SU-DHL-6 (cell line): ENCODE data around the gene CLCNKB.

ENCODE experiments used
- H2AFZ ChIP-seq: fragments of 200-600 bp; sonication (generic); 2 replicates; pipeline ENCODE4 v1.6.1; 2014; ENCODE audit warnings: low read depth, mild to moderate bottlenecking, moderate library complexity, mixed read lengths, antibody characterized with exemption, low read length; ENCODE audit not compliant: severe bottlenecking
- H3F3A ChIP-seq: fragments of 200-600 bp; shearing (Covaris generic); 2 replicates; pipeline ENCODE4 v1.6.0; 2016; ENCODE audit warnings: antibody characterized with exemption, mild to moderate bottlenecking; ENCODE audit not compliant: insufficient read depth
- H3K27ac ChIP-seq: fragments of 200-600 bp; sonication (generic); 2 replicates; pipeline ENCODE4 v1.5.1; 2016; ENCODE audit warnings: low read depth, mild to moderate bottlenecking, low read length, moderate library complexity, mixed read lengths
- H3K27me3 ChIP-seq: fragments of 200-600 bp; sonication (generic), shearing (Covaris generic); 2 replicates; pipeline ENCODE4 v1.6.0; 2014; ENCODE audit warnings: mild to moderate bottlenecking, low read length
- H3K36me3 ChIP-seq: fragments of 200-600 bp; sonication (generic); 2 replicates; pipeline ENCODE4 v1.6.1; 2014; ENCODE audit warnings: mild to moderate bottlenecking, low read length, mixed read lengths
- H3K4me2 ChIP-seq: fragments of 300-600, 200-600 bp; shearing (Covaris generic), sonication (generic); 2 replicates; pipeline ENCODE4 v1.6.0; 2014; ENCODE audit warnings: low read length, low read depth, mild to moderate bottlenecking; ENCODE audit not compliant: poor library complexity, severe bottlenecking
- H3K4me3 ChIP-seq: fragments of 200-600 bp; sonication (generic); 2 replicates; pipeline ENCODE4 v1.5.1; 2014; ENCODE audit warnings: antibody characterized with exemption, low read length, mild to moderate bottlenecking, mixed read lengths; ENCODE audit not compliant: insufficient read depth, poor library complexity, severe bottlenecking
- H3K79me2 ChIP-seq: fragments of 200-600 bp; sonication (generic); 2 replicates; pipeline ENCODE4 v1.6.1; 2014; ENCODE audit warnings: mild to moderate bottlenecking, low read length, moderate library complexity; ENCODE audit not compliant: insufficient read depth
- H3K9ac ChIP-seq: fragments of 200-600 bp; sonication (generic); 2 replicates; pipeline ENCODE4 v1.7.0; 2014; ENCODE audit warnings: mild to moderate bottlenecking, low read length
- H3K9me2 ChIP-seq: fragments of 200-600 bp; sonication (generic); replicated peaks from 2 replicates; pipeline ENCODE4 v1.6.1; 2014; ENCODE audit warnings: low read length; ENCODE audit not compliant: insufficient read depth
- H3K9me3 ChIP-seq: fragments of 200-600 bp; sonication (generic); 2 replicates; pipeline ENCODE4 v1.6.1; 2014; ENCODE audit warnings: low read length, mixed read lengths; ENCODE audit not compliant: insufficient read depth
- H4K20me1 ChIP-seq: fragments of 200-600 bp; sonication (generic); 2 replicates; pipeline ENCODE4 v1.6.1; 2014; ENCODE audit warnings: low read depth, mild to moderate bottlenecking, antibody characterized with exemption, low read length, moderate library complexity, mixed read lengths
- EZH2phosphoT487 ChIP-seq: fragments of 200-600 bp; sonication (generic), shearing (Covaris generic); conservative IDR thresholded peaks from 2 replicates; pipeline ENCODE4 v1.6.1; 2018; ENCODE audit warnings: mild to moderate bottlenecking, antibody characterized with exemption, low read length, moderate library complexity, mixed read lengths
- TF ChIP-seq, protein P1 (sequence below): fragments of 200-600 bp; sonication (generic); IDR thresholded peaks from one replicate; pipeline ENCODE4 v1.5.1; 2017; ENCODE audit warnings: antibody characterized with exemption, mild to moderate bottlenecking, low read length, moderate library complexity; ENCODE audit not compliant: insufficient read depth, poor library complexity, severe bottlenecking

The CLCNKB gene

DNA sequence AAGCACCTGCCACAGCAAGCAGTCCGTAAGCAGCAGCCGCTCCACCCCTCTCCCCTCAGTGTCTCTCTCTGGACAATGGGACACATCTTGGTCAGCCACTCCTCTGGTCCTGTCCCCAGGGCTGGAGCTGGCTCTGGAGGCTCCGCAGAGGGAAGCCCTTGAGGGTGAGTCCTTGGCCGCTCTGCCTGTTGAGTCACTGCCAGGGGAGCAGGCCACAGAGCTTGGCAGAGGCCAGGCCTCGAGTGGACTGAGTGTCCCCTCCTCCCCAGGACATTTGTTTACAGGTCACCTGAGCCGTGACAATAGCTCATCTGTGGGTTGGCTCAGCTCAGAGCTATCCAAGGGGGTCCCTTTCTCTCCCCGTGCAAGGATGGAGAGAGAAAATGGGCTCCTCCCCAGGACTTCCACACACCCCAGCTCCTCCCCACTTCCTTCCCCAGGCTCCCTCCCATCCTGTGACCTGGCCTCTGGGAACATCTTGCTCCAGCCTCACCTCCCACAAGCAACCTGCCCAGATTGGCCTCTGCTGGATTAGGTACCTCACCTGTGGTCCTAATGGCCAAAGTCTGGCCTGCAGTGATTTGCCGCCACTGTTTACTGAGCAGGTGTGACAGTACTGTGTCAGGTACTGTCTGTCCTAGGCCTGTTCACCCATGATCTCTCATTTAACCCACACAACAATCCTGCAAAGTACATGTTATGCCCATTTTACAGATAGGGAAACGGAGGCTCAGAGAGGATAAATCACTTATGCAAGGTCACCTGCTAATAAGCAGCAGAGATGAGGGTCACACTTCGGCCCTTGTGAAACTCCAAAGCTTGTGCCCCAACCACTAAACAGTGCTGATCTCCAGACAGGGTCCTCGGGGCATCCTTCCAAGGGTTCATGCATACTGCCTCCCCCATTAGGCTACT is 25.0 kb downstream of the CLCNKB start:
- Histone ChIP-seq H3F3A (no peaks in the 10 kb centered on the region), H4K20me1 (no peaks in the 10 kb centered on the region), H3K79me2 (no peaks in the 10 kb centered on the region), H3K9me2 (no peaks in the 10 kb centered on the region), H3K9ac (no peak overlapping the region), H2AFZ (no peak overlapping the region), H3K36me3 (no peaks in the 10 kb centered on the region), H3K27me3 (no peaks in the 10 kb centered on the region), H3K4me3 (no peak overlapping the region), H3K27ac (no peak overlapping the region), H3K9me3 (no peaks in the 10 kb centered on the region), H3K4me2 (no peak overlapping the region)
- no peak for TF ChIP-seq EZH2phosphoT487
- TF ChIP-seq, protein P1, sequence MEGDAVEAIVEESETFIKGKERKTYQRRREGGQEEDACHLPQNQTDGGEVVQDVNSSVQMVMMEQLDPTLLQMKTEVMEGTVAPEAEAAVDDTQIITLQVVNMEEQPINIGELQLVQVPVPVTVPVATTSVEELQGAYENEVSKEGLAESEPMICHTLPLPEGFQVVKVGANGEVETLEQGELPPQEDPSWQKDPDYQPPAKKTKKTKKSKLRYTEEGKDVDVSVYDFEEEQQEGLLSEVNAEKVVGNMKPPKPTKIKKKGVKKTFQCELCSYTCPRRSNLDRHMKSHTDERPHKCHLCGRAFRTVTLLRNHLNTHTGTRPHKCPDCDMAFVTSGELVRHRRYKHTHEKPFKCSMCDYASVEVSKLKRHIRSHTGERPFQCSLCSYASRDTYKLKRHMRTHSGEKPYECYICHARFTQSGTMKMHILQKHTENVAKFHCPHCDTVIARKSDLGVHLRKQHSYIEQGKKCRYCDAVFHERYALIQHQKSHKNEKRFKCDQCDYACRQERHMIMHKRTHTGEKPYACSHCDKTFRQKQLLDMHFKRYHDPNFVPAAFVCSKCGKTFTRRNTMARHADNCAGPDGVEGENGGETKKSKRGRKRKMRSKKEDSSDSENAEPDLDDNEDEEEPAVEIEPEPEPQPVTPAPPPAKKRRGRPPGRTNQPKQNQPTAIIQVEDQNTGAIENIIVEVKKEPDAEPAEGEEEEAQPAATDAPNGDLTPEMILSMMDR: no peak

DNA sequence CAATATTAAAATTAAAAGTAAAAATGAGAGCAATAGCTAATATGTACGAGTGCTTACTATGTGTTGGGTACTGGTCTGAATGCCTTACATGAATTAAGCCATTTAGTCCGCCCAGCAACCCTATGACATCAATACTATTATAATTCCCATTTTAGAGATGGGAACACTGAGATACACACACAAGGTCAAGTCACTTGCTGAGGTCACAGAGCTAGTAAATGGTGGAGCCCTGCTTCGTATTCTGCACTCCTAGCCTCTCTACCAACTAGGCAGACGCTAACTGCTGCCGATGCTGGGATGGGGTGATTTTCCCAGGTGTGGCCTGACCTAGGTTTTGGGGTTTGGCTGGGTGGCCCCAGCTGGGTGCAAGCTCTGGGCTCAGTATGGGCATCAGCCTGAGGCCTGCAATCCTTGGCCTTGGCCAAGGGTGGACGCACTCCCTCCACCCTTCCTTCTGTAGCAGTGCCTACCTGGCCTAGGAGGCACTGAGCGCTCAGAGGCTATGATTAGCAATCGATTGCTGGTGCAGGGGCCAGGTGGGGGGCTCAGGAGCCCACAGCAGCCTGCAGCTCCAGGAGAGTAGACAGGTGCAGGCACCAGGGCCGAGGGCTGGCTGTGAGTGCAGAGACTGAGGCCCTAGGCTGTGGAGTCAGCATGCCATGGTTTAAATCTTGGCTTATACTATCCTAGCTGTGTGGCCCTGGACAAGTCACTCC is 27.2 kb downstream of the CLCNKB start:
- Histone ChIP-seq H3K79me2 (no peaks in the 10 kb centered on the region), H3K27me3 (no peaks in the 10 kb centered on the region), H3K27ac (no peak overlapping the region), H3F3A (no peaks in the 10 kb centered on the region), H3K9me2 (no peaks in the 10 kb centered on the region), H4K20me1 (no peaks in the 10 kb centered on the region), H2AFZ (no peak overlapping the region), H3K4me2 (no peak overlapping the region), H3K4me3 (no peak overlapping the region), H3K9ac (no peak overlapping the region), H3K9me3 (no peaks in the 10 kb centered on the region), H3K36me3 (no peaks in the 10 kb centered on the region)
- TF ChIP-seq EZH2phosphoT487: no peak
- TF ChIP-seq, protein P1: no peak

DNA sequence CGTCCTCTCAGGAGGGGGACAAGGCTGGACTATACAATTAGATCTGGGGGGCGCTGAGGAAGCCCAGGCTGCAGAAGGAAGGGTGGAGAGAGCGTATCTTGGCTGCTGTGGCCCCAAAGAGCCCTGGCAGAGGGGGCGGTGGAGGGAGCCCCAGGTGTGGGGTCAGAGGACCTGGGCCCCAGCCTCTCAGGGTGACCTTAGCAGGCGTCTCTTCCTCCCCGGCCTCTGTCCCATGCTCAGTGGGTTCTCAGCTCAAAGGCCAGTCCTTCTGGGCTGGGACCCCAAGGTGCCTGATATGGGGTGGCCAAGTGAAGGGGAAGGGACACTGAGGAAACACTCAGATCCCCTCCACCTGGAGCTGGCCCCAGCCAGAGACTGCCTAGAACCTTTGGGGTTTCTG is 28.0 kb downstream of the CLCNKB start:
- Histone ChIP-seq H3K4me3 (no peak overlapping the region), H2AFZ (no peak overlapping the region), H3K4me2 (no peak overlapping the region), H3F3A (no peaks in the 10 kb centered on the region), H3K9ac (no peak overlapping the region), H3K27ac (no peak overlapping the region), H3K27me3 (no peaks in the 10 kb centered on the region), H3K9me3 (no peaks in the 10 kb centered on the region), H3K79me2 (no peaks in the 10 kb centered on the region), H3K9me2 (no peaks in the 10 kb centered on the region), H4K20me1 (no peaks in the 10 kb centered on the region), H3K36me3 (no peaks in the 10 kb centered on the region)
- TF ChIP-seq EZH2phosphoT487: no peak
- TF ChIP-seq, protein P1: no peak
